ENCODE measurements around the gene PIP4K2C.
"Not testable (repeated sequence)": the region's sequence is repeated elsewhere in the genome, so short reads cannot be mapped to it uniquely, and the experiment has no call there.

The PIP4K2C gene

GRCh38 chr12:57560516-57560915, 30.5 kb upstream of the PIP4K2C start:
- no peak for DNase-seq

GRCh38 chr12:57561117-57561516, 29.9 kb upstream of the PIP4K2C start:
- DNase-seq, result not testable (repeated sequence)

- DNase-seq, result no peak
These were observed 27.6 kb upstream of the PIP4K2C start for GRCh38 chr12:57563358-57563757.

- DNase-seq, result no peak
These were observed 26.7 kb upstream of the PIP4K2C start for GRCh38 chr12:57564178-57564740.

- no peak for DNase-seq
These were observed 22.2 kb upstream of the PIP4K2C start for GRCh38 chr12:57568838-57569237.

GRCh38 chr12:57569858-57570257, 21.1 kb upstream of the PIP4K2C start:
- no peak for DNase-seq

- not testable (repeated sequence) for DNase-seq
These were observed 20.6 kb upstream of the PIP4K2C start for GRCh38 chr12:57570438-57570837.

GRCh38 chr12:57571926-57572762, 18.8 kb upstream of the PIP4K2C start:
- DNase-seq, result no peak

- DNase-seq, result no peak
These were observed 16.2 kb upstream of the PIP4K2C start for GRCh38 chr12:57574795-57575194.

GRCh38 chr12:57575771-57576612, 15.0 kb upstream of the PIP4K2C start:
- no peak for DNase-seq

GRCh38 chr12:57576613-57577160, 14.3 kb upstream of the PIP4K2C start:
- DNase-seq, result no peak

- DNase-seq, result no peak
These were observed 12.8 kb upstream of the PIP4K2C start for GRCh38 chr12:57577981-57578758.

GRCh38 chr12:57579011-57579410, 12.0 kb upstream of the PIP4K2C start:
- DNase-seq, result no peak

- no peak for DNase-seq
These were observed 11.1 kb upstream of the PIP4K2C start for GRCh38 chr12:57579677-57580465.

- no peak for DNase-seq
These were observed 10.6 kb upstream of the PIP4K2C start for GRCh38 chr12:57580466-57580795.

- no peak for DNase-seq
These were observed 9.2 kb upstream of the PIP4K2C start for GRCh38 chr12:57581802-57582201.

GRCh38 chr12:57582440-57582839, 8.6 kb upstream of the PIP4K2C start:
- DNase-seq, result no peak

- peak; percentile 64 for DNase-seq
These were observed 7.8 kb upstream of the PIP4K2C start for GRCh38 chr12:57583008-57583831.

GRCh38 chr12:57584050-57584449, 6.9 kb upstream of the PIP4K2C start:
- no peak for DNase-seq

GRCh38 chr12:57584690-57585089, 6.3 kb upstream of the PIP4K2C start:
- DNase-seq, result no peak

GRCh38 chr12:57585156-57585555, 5.8 kb upstream of the PIP4K2C start:
- no peak for DNase-seq

Data from NCI-H1105 (cell line).